ENCODE results near the gene KIF2A.

The KIF2A gene

GRCh38 chr5:62265648-62266112 is 40.3 kb upstream of the KIF2A start:
- CTCF ChIA-PET = no interaction called here
- TF ChIP-seq CTCF (IDR thresholded peaks at IDR 0.05; ENCODE audit: insufficient read depth, low read length, missing control alignments) = no peak
- H3K4me3 ChIP-seq (ENCODE audit: low read depth, low read length) = no peak overlapping the region
- DNase-seq (ENCODE audit: low read depth, low spot score) = no peak
- POLR2A ChIA-PET = no interaction called here

DNA sequence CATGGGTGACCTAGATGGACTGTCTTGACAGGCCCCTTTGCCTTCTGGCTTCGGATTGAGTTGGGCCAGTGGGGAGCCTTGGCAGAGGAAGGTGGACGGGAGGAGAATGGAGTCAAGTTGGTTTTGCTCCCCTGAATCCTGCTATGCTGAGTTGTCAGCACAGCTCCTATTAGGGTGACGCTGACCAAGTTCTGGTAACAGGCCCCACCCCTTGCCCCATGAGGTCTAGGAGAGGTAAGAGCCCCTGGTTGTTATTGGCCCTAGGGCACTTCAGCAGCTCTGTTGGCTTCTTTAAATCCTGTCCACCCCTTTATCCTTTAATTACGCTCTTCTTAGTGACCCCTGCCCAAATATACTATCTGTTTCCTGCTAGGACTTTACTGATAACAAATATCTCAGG is 39.4 kb upstream of the KIF2A start:
- no peak for TF ChIP-seq CTCF (IDR thresholded peaks at IDR 0.05; ENCODE audit: insufficient read depth, low read length, missing control alignments)

DNA sequence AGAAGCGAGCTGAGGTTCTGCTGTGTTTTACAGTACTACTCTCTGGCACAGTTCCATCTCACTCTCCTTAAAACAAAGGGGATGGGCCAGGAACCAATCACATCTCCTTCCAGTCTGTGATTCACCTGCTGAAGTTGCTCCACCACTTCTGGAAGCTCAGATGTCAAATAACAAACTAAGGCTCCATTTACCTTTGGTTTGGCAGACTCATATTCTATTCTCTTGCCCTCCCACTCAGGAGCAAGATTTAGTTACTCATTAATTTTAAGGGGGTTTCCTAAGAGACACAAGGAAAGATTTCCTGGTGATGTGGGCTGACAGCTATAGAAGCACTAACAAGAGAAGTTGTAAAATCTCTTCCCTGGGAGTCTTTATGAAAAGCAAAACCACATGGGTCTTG is 37.8 kb upstream of the KIF2A start:
- no peak for DNase-seq (ENCODE audit: low read depth, low spot score)
- POLR2A ChIA-PET = no interaction called here
- CTCF ChIA-PET = no interaction called here
- no peak overlapping the region for H3K4me3 ChIP-seq (ENCODE audit: low read depth, low read length)
- TF ChIP-seq CTCF (IDR thresholded peaks at IDR 0.05; ENCODE audit: insufficient read depth, low read length, missing control alignments) = no peak

More for the DNA sequence above, 39.4 kb upstream of the KIF2A start:
- no peak for DNase-seq (ENCODE audit: low read depth, low spot score)
- ChIA-PET CTCF (no interaction called here), POLR2A (no interaction called here)
- no peak overlapping the region for H3K4me3 ChIP-seq (ENCODE audit: low read depth, low read length)

DNA sequence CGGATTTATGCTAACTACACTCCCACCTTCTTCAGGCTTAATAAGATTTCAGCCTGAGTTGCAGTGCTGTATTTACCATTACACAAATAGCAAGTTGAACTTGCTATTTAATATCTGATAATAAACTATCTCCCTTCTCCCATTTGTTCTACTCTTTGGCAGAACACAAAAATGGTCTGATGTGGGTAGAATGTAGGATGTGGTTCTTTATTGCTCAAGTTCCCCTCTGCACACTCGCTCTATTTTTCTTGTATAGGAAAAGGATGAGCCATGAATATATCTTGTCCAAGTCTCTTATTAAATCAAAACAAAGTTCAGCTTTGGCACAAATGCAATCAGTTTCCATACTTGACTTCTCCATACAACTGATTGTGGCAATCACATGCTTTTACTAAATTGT is 37.2 kb upstream of the KIF2A start:
- no peak for DNase-seq (ENCODE audit: low read depth, low spot score)
- H3K4me3 ChIP-seq (ENCODE audit: low read depth, low read length) = no peak overlapping the region
- TF ChIP-seq CTCF (IDR thresholded peaks at IDR 0.05; ENCODE audit: insufficient read depth, low read length, missing control alignments) = no peak
- ChIA-PET CTCF (no interaction called here), POLR2A (no interaction called here)

GRCh38 chr5:62271370-62271769 is 34.6 kb upstream of the KIF2A start:
- no peak overlapping the region for H3K4me3 ChIP-seq (ENCODE audit: low read depth, low read length)
- no peak for TF ChIP-seq CTCF (IDR thresholded peaks at IDR 0.05; ENCODE audit: insufficient read depth, low read length, missing control alignments)
- ChIA-PET POLR2A (no interaction called here), CTCF (no interaction called here)
- no peak for DNase-seq (ENCODE audit: low read depth, low spot score)

DNA sequence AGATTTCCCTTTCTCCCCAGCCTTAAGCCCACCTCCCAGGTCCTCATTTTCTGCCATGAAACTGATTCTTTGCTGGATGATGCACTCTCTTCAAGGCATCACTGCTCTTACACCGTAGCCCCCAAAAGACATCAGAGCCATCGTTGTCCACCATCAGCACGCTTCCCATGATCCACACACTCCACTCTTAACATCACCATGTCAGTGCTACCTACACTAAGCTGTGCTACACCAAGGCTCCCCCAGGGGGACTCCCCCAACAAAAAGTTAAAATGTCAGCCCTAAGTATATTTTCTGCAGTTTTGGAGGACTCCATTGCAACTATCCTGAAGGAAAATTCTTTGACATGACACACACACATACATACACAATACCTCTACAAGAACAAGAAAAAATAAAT is 34.1 kb upstream of the KIF2A start:
- H3K4me3 ChIP-seq (ENCODE audit: low read depth, low read length) = no peak overlapping the region
- POLR2A ChIA-PET = no interaction called here
- CTCF ChIA-PET = no interaction called here
- DNase-seq (ENCODE audit: low read depth, low spot score) = no peak
- TF ChIP-seq CTCF (IDR thresholded peaks at IDR 0.05; ENCODE audit: insufficient read depth, low read length, missing control alignments) = no peak

Measured in AG04449 (cell line).